Measurements from ENCODE around the gene ZNF12. TPM values are rescaled to one million over a fixed set of nuclear protein-coding genes. Genes with fewer than 3 reads are reported as not detected.

The ZNF12 gene
- polyA plus RNA-seq, 1 donor from 2014 or later: 27.9 TPM

- H3K27me3 ChIP-seq (ENCODE audit: insufficient read depth, low read depth, low read length): no peaks in the 10 kb centered on the region
- no peak overlapping the region for H3K4me2 ChIP-seq (ENCODE audit: low read length)
- TF ChIP-seq EP300 (conservative IDR thresholded peaks at IDR 0.05; ENCODE audit: poor library complexity, severe bottlenecking): no peak
- TF ChIP-seq RAD21 (conservative IDR thresholded peaks at IDR 0.05): no peak
- H2AFZ ChIP-seq (ENCODE audit: low read depth, low read length): no peak overlapping the region
- H3K9me2 ChIP-seq (ENCODE audit: insufficient read depth, low read length): no peaks in the 10 kb centered on the region
- H3K27ac ChIP-seq (ENCODE audit: low read length): no peak overlapping the region
- no peak overlapping the region for H3K4me3 ChIP-seq (ENCODE audit: low read length)
- H3F3A ChIP-seq (ENCODE audit: insufficient read depth, low read length, poor library complexity, severe bottlenecking): peaks cover 4% of the 10 kb centered on the region
- H3K9me3 ChIP-seq (ENCODE audit: low read length): no peaks in the 10 kb centered on the region
- H4K20me1 ChIP-seq (ENCODE audit: insufficient read depth): no peaks in the 10 kb centered on the region
- peaks cover 7% of the 10 kb centered on the region for H3K36me3 ChIP-seq (ENCODE audit: insufficient read depth, low read length)
- H3K79me2 ChIP-seq (replicated peaks; ENCODE audit: insufficient read depth, low read length): peaks cover 31% of the 10 kb centered on the region
- H3K9ac ChIP-seq (ENCODE audit: low read length): no peak overlapping the region
Observed at GRCh38 chr7:6708304-6708703, 1.6 kb upstream of the ZNF12 start.

- H3K9me3 ChIP-seq (ENCODE audit: low read length): no peaks in the 10 kb centered on the region
- H3K9me2 ChIP-seq (ENCODE audit: insufficient read depth, low read length): no peaks in the 10 kb centered on the region
- peak overlapping the region; percentile 96 for H3K4me2 ChIP-seq (ENCODE audit: low read length)
- peak overlapping the region; percentile 91 for H3K9ac ChIP-seq (ENCODE audit: low read length)
- H3F3A ChIP-seq (ENCODE audit: insufficient read depth, low read length, poor library complexity, severe bottlenecking): peaks cover 4% of the 10 kb centered on the region
- no peaks in the 10 kb centered on the region for H4K20me1 ChIP-seq (ENCODE audit: insufficient read depth)
- H3K4me3 ChIP-seq (ENCODE audit: low read length): peak overlapping the region; percentile 98
- H3K79me2 ChIP-seq (replicated peaks; ENCODE audit: insufficient read depth, low read length): peaks cover 36% of the 10 kb centered on the region
- TF ChIP-seq TAF1 (IDR thresholded peaks at IDR 0.05; ENCODE audit: low read depth): peak; percentile 22
- TF ChIP-seq MXI1 (conservative IDR thresholded peaks at IDR 0.05; ENCODE audit: poor library complexity, severe bottlenecking): no peak
- H3K27ac ChIP-seq (ENCODE audit: low read length): peak overlapping the region; percentile 79
- H3K36me3 ChIP-seq (ENCODE audit: insufficient read depth, low read length): peaks cover 11% of the 10 kb centered on the region
- H3K27me3 ChIP-seq (ENCODE audit: insufficient read depth, low read depth, low read length): no peaks in the 10 kb centered on the region
- peak overlapping the region; percentile 33 for H2AFZ ChIP-seq (ENCODE audit: low read depth, low read length)
Observed at GRCh38 chr7:6705959-6706665, 635 bp downstream of the ZNF12 start.

- no peak overlapping the region for H3K9ac ChIP-seq (ENCODE audit: low read length)
- peaks cover 8% of the 10 kb centered on the region for H3K9me3 ChIP-seq (ENCODE audit: low read length)
- H2AFZ ChIP-seq (ENCODE audit: low read depth, low read length): no peak overlapping the region
- H3F3A ChIP-seq (ENCODE audit: insufficient read depth, low read length, poor library complexity, severe bottlenecking): no peaks in the 10 kb centered on the region
- no peaks in the 10 kb centered on the region for H3K9me2 ChIP-seq (ENCODE audit: insufficient read depth, low read length)
- H4K20me1 ChIP-seq (ENCODE audit: insufficient read depth): no peaks in the 10 kb centered on the region
- peaks cover 48% of the 10 kb centered on the region for H3K79me2 ChIP-seq (replicated peaks; ENCODE audit: insufficient read depth, low read length)
- H3K27me3 ChIP-seq (ENCODE audit: insufficient read depth, low read depth, low read length): no peaks in the 10 kb centered on the region
- no peak overlapping the region for H3K27ac ChIP-seq (ENCODE audit: low read length)
- no peak for TF ChIP-seq RAD21 (conservative IDR thresholded peaks at IDR 0.05)
- TF ChIP-seq EZH2 (IDR thresholded peaks at IDR 0.05; ENCODE audit: borderline replicate concordance, insufficient read depth, low read length, poor library complexity, severe bottlenecking): no peak
- no peak for TF ChIP-seq CTCF (IDR thresholded peaks at IDR 0.05; ENCODE audit: poor library complexity, severe bottlenecking)
- no peak for TF ChIP-seq TAF1 (IDR thresholded peaks at IDR 0.05; ENCODE audit: low read depth)
- no peak for TF ChIP-seq EP300 (conservative IDR thresholded peaks at IDR 0.05; ENCODE audit: poor library complexity, severe bottlenecking)
- no peak for TF ChIP-seq POLR2AphosphoS5 (IDR thresholded peaks at IDR 0.05)
- no peak for TF ChIP-seq SMC3 (conservative IDR thresholded peaks at IDR 0.05; ENCODE audit: poor library complexity)
- H3K4me2 ChIP-seq (ENCODE audit: low read length): no peak overlapping the region
- no peak overlapping the region for H3K4me3 ChIP-seq (ENCODE audit: low read length)
- H3K36me3 ChIP-seq (ENCODE audit: insufficient read depth, low read length): peaks cover 40% of the 10 kb centered on the region
Observed at GRCh38 chr7:6701860-6702259, 4.9 kb downstream of the ZNF12 start.
